ENCODE measurements around the gene WDR48. TPM values are rescaled to one million over a fixed set of nuclear protein-coding genes. Genes with fewer than 3 reads are reported as not detected.

Gene WDR48
- total RNA-seq, 3 donors from 2014 or later: 32.8 to 48.9 (median 33.8) TPM

DNA sequence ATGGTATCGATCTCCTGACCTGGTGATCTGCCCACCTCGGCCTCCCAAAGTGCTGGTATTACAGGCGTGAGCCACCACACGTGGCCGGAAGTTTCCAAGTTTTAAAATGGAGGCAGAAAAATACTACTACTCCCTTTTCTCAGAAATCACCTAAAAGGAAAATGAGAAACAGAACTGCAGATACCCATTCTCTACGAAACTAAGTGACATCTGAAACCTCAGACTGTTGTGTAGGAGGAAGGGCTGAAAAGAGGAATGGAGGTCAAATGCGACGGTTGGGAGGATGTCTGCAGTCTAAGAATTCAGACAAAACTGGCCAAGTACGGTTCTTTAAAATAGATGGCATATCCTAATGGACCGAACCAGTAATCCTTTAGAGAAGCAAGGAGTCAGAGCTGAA, 24.1 kb downstream of the WDR48 start:
- DNase-seq (ENCODE audit: low spot score in 2 of 2): no peak
- H3K4me3 ChIP-seq: no peak overlapping the region
- no peaks in the 10 kb centered on the region for H3K9me3 ChIP-seq
- TF ChIP-seq POLR2AphosphoS5 (IDR thresholded peaks at IDR 0.05) (no peak), CTCF (IDR thresholded peaks at IDR 0.05) (no peak), POLR2A (IDR thresholded peaks at IDR 0.05) (no peak)
- no peak overlapping the region for H3K27ac ChIP-seq
- H3K27me3 ChIP-seq: no peaks in the 10 kb centered on the region
- intact Hi-C loops (cut with DNase I; ENCODE audit: low total_unique reads): no loop called here
- no peaks in the 10 kb centered on the region for H3K36me3 ChIP-seq
- no peaks in the 10 kb centered on the region for H3K4me1 ChIP-seq

DNA sequence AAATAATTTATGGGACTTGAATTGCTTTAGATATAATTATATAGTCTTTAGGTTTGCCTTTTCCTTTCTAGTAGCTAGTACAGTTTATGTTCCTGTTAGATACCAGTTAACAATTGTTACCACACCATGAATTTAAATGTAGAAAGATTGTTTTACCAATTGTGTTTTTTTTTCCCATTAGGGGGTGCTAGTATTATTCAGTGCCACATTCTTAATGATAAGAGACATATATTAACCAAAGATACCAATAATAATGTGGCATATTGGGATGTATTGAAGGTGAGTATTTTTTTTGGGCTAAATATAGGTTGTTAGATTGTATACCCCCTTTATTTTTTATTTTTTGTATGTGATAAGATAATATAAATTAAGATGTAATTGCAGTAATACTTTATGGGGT, 27.7 kb downstream of the WDR48 start:
- DNase-seq (ENCODE audit: low spot score in 2 of 2): no peak
- Histone ChIP-seq H3K4me1 (no peaks in the 10 kb centered on the region), H3K27me3 (no peaks in the 10 kb centered on the region), H3K9me3 (no peaks in the 10 kb centered on the region), H3K36me3 (no peaks in the 10 kb centered on the region), H3K27ac (no peak overlapping the region), H3K4me3 (no peak overlapping the region)
- TF ChIP-seq POLR2AphosphoS5 (IDR thresholded peaks at IDR 0.05): no peak
- no peak for TF ChIP-seq POLR2A (IDR thresholded peaks at IDR 0.05)
- TF ChIP-seq CTCF (IDR thresholded peaks at IDR 0.05): no peak
- intact Hi-C loops (cut with DNase I; ENCODE audit: low total_unique reads): no loop called here

DNA sequence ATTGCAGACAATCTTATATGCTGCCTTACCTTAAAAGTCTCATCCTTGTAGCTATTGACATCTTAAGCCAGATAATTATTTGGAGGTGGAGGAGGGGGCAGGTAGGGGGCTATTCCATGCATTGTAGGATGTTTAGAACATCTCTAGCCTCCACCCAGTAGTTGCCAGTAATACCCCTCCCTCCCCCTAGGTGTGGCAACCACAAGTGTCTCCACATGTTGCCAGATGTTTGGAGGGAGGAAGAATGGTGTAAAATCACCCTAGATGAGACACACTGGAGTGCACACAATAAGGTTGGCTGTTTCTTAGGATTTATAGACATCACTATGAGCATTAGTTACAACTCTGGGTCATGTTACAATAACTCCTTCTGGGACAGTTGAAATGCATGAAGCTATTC, 28.2 kb downstream of the WDR48 start:
- Histone ChIP-seq H3K4me1 (no peaks in the 10 kb centered on the region), H3K4me3 (no peak overlapping the region), H3K36me3 (no peaks in the 10 kb centered on the region), H3K9me3 (no peaks in the 10 kb centered on the region), H3K27ac (no peak overlapping the region), H3K27me3 (no peaks in the 10 kb centered on the region)
- intact Hi-C loops (cut with DNase I; ENCODE audit: low total_unique reads): no loop called here
- DNase-seq (ENCODE audit: low spot score in 2 of 2): no peak
- TF ChIP-seq POLR2AphosphoS5 (IDR thresholded peaks at IDR 0.05) (no peak), CTCF (IDR thresholded peaks at IDR 0.05) (no peak), POLR2A (IDR thresholded peaks at IDR 0.05) (no peak)

GRCh38 chr3:39082666-39083313, 31.0 kb downstream of the WDR48 start:
- intact Hi-C loops (cut with DNase I; ENCODE audit: low total_unique reads): no loop called here
- TF ChIP-seq POLR2AphosphoS5 (IDR thresholded peaks at IDR 0.05) (no peak), POLR2A (IDR thresholded peaks at IDR 0.05) (no peak), CTCF (IDR thresholded peaks at IDR 0.05) (no peak)
- Histone ChIP-seq H3K27ac (no peak overlapping the region), H3K36me3 (no peaks in the 10 kb centered on the region), H3K9me3 (no peaks in the 10 kb centered on the region), H3K4me1 (no peaks in the 10 kb centered on the region), H3K4me3 (no peak overlapping the region), H3K27me3 (no peaks in the 10 kb centered on the region)
- no peak for DNase-seq (ENCODE audit: low spot score in 2 of 2)

DNA sequence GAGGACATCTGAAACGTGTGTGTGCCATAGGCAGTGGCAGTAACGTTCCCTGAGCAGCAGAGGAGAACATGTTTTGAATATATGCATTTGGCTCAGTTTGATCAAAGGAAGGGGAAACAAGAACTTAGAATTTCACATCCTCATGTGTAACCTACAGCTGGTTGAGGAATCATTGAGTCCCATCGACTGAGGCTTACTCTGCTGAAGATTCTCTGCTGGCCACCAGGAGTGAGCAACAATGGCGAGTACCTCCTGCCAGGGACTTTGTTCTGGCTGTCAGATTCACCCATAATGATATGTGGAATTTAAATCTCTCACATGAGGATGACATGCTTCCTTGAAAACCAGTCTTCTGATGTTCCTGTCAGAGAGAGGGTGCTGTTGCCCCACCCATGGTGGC, 34.3 kb downstream of the WDR48 start:
- TF ChIP-seq POLR2A (IDR thresholded peaks at IDR 0.05) (no peak), POLR2AphosphoS5 (IDR thresholded peaks at IDR 0.05) (no peak), CTCF (IDR thresholded peaks at IDR 0.05) (no peak)
- no peaks in the 10 kb centered on the region for H3K4me1 ChIP-seq
- DNase-seq (ENCODE audit: low spot score in 2 of 2): no peak
- H3K9me3 ChIP-seq: no peaks in the 10 kb centered on the region
- no peaks in the 10 kb centered on the region for H3K36me3 ChIP-seq
- H3K4me3 ChIP-seq: no peak overlapping the region
- intact Hi-C loops (cut with DNase I; ENCODE audit: low total_unique reads): no loop called here
- no peak overlapping the region for H3K27ac ChIP-seq
- H3K27me3 ChIP-seq: no peaks in the 10 kb centered on the region
